Mucosa of stomach (tissue), 1 donor: ENCODE results near the gene RASAL2.
"Not testable (repeated sequence)": the region's sequence is repeated elsewhere in the genome, so short reads cannot be mapped to it uniquely, and the experiment has no call there.

ENCODE experiments used
- H3K27me3 ChIP-seq: one replicate; pipeline ENCODE4 v1.7.0; 2013; ENCODE audit warnings: mild to moderate bottlenecking, low read length; ENCODE audit not compliant: control insufficient read depth, insufficient read depth
- H3K36me3 ChIP-seq: one replicate; pipeline ENCODE4 v1.7.0; 2013; ENCODE audit warnings: low read length; ENCODE audit not compliant: control insufficient read depth, insufficient read depth
- H3K4me1 ChIP-seq: one replicate; pipeline ENCODE4 v1.7.0; 2013; ENCODE audit warnings: mild to moderate bottlenecking, low read length; ENCODE audit not compliant: control insufficient read depth, insufficient read depth
- H3K4me3 ChIP-seq: one replicate; pipeline ENCODE4 v1.7.0; 2013; ENCODE audit warnings: low read length
- H3K9ac ChIP-seq: one replicate; pipeline ENCODE4 v1.7.0; 2013; ENCODE audit warnings: mild to moderate bottlenecking, low read length, moderate library complexity
- H3K9me3 ChIP-seq: one replicate; pipeline ENCODE4 v1.7.0; 2013; ENCODE audit warnings: mild to moderate bottlenecking, low read length, moderate library complexity; ENCODE audit not compliant: control insufficient read depth
- donor health status: Pancreatic carcinoma.

RASAL2 gene

DNA sequence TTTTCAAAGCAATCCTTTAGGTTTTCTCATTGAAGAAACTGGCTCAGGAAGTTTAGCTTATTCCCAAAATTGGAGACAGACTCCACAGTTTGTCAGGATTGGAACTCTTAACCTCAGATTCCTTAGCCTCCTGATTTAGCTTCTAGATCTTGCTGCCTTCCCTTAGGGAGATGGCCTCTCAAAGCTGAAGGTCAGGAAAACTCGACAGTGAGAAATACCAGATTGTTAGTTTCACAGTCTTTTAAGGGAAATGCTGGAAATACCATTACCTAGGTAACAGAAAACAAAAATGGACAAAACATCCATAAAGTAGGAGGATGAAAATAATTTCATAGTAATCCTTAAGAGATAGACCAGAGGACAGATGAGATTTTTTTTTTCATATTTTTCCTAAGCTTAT is 7.8 kb downstream of the RASAL2 start:
- Histone ChIP-seq H3K9ac (no peak overlapping the region), H3K36me3 (no peaks in the 10 kb centered on the region), H3K9me3 (no peaks in the 10 kb centered on the region), H3K4me1 (no peaks in the 10 kb centered on the region), H3K4me3 (no peak overlapping the region), H3K27me3 (no peaks in the 10 kb centered on the region)

DNA sequence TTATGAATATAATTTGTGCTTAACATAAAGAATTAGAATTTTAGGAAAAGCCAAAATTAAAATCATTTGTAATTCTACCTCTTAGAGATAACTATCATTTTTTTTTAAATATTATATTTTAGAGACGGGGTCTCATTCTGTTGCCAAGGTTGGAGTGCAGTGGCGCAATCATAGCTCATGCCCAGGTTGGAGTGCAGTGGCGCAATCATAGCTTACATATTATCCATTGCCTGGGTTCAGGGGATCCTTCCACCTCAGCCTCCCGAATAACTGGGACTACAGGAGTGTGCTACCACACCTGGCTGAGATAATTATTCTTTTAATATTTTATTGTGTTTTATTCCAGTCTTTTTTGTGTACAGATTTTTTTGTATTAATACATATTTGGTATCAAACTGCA is 8.3 kb downstream of the RASAL2 start:
- H3K4me3 ChIP-seq = no peak overlapping the region
- H3K9me3 ChIP-seq = no peaks in the 10 kb centered on the region
- H3K4me1 ChIP-seq = no peaks in the 10 kb centered on the region
- no peaks in the 10 kb centered on the region for H3K27me3 ChIP-seq
- H3K9ac ChIP-seq = no peak overlapping the region
- H3K36me3 ChIP-seq = no peaks in the 10 kb centered on the region

DNA sequence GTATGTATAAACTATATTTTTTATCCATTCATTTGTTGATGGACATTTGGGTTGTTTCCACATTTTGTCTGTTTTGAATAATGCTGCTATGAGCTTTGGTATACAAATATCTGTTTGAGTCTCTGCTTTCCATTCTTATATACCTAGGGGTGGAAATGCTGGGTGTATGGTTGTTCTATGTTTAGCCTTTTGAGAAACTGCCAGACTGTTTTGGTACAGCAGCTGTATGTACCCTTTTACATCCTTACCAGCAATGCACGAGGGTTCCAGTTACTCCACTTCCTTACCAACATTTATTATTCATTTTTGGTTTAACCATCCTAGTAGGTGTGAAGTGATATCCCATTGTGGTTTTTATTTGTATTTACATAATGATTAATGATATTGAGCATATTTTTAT is 13.9 kb downstream of the RASAL2 start:
- no peaks in the 10 kb centered on the region for H3K36me3 ChIP-seq
- H3K9ac ChIP-seq = no peak overlapping the region
- H3K27me3 ChIP-seq = no peaks in the 10 kb centered on the region
- H3K4me3 ChIP-seq = no peak overlapping the region
- no peaks in the 10 kb centered on the region for H3K4me1 ChIP-seq
- no peaks in the 10 kb centered on the region for H3K9me3 ChIP-seq

DNA sequence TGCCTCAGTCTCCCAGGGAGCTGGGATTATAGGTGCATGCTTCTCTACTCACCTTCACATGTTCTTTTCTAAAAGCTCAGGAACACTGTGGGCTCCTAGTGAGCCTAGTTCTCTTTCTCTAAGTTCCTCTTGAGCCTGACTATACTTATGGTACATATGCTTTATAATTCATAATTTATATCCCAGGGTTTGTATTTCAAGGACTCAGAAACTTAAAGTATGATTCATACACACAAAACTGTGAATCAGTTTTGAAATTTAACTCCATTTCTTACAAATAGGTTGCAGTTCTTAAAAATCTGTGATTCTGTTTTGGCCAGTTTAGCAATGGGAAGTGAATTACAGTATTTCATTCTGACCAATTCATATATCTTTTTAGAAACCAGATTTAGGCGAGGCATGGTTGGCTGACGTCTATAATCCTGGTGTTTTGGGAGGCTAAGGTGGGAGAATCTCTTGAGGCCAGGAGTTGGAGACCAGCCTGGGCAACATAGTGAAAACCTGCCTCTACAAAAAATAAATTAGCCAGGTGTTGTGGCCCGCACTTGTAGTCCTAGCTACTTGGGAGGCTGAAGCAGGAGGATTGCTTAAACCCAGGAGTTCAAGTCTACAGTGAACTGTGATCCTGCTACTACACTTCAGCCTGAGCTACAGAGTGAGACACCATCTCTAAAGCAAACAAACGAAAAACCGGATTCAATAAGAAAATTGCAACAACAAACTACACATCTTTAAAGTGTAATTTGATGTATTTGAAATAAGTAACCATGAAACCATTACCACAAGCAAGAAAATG is 15.6 kb downstream of the RASAL2 start:
- no peak overlapping the region for H3K4me3 ChIP-seq
- H3K9ac ChIP-seq = no peak overlapping the region
- H3K36me3 ChIP-seq = no peaks in the 10 kb centered on the region
- H3K9me3 ChIP-seq = no peaks in the 10 kb centered on the region
- no peaks in the 10 kb centered on the region for H3K27me3 ChIP-seq
- H3K4me1 ChIP-seq = no peaks in the 10 kb centered on the region

DNA sequence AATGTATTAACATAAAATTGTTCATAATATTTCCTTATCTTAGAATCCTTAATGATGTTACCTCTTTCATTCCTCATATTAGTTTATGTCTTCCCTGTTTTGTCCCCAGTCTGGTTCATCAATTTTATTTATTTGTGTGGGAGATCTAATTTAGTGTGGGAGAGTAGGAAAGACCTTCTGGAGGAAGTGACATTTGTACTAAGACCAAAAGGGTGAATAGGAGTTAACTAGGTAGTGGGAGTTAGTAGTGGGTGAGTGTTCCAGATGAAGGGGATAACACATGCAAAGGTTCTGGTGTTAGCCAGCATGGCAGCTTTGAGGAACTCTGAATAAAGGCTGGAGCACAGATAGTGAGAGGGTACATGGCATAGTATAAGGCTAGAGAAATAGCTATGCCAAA is 21.4 kb downstream of the RASAL2 start:
- no peaks in the 10 kb centered on the region for H3K9me3 ChIP-seq
- H3K4me1 ChIP-seq = no peaks in the 10 kb centered on the region
- H3K4me3 ChIP-seq = no peak overlapping the region
- H3K9ac ChIP-seq = no peak overlapping the region
- H3K36me3 ChIP-seq = no peaks in the 10 kb centered on the region
- no peaks in the 10 kb centered on the region for H3K27me3 ChIP-seq

DNA sequence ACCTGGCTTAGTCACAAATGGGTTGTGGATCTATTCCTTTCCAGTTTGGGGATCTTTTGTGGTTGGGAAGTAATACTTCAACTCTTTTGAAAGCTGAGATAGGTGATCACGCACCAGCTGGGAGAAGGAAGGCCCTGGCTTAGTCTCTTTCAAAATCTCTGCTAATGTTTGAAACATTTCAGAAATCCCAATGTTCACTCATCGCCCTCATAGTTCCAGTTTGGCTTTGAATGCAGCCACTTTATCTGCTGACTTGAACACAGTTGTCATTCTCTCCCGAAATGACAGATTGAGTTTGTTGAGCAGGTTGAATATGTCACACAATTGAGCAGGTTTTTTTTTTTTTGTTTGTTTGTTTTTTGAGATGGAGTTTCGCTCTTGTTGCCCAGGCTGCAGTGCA is 24.6 kb downstream of the RASAL2 start:
- Histone ChIP-seq H3K27me3 (no peaks in the 10 kb centered on the region), H3K36me3 (no peaks in the 10 kb centered on the region), H3K9ac (no peak overlapping the region), H3K4me3 (no peak overlapping the region), H3K4me1 (no peaks in the 10 kb centered on the region), H3K9me3 (no peaks in the 10 kb centered on the region)

DNA sequence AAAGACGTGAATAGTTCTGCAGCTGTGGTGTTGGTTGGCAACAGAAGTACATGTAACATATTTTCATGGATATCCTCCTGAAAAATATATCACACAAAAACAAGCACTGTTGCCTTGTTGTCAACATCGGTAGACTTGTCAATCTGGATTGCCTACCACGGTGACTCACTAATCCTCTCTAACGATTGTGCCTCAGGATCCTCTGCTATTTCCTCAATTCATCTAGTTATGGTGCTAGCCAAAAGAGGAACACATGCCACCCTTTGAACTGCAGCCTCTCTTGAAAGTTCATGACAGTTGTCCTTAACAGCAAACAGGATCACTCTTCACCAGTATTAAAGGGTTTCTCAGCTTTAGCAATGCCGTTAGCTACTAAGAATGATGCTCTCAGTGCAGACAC is 25.7 kb downstream of the RASAL2 start:
- no peak overlapping the region for H3K9ac ChIP-seq
- no peaks in the 10 kb centered on the region for H3K4me1 ChIP-seq
- no peaks in the 10 kb centered on the region for H3K9me3 ChIP-seq
- no peaks in the 10 kb centered on the region for H3K36me3 ChIP-seq
- no peak overlapping the region for H3K4me3 ChIP-seq
- no peaks in the 10 kb centered on the region for H3K27me3 ChIP-seq

DNA sequence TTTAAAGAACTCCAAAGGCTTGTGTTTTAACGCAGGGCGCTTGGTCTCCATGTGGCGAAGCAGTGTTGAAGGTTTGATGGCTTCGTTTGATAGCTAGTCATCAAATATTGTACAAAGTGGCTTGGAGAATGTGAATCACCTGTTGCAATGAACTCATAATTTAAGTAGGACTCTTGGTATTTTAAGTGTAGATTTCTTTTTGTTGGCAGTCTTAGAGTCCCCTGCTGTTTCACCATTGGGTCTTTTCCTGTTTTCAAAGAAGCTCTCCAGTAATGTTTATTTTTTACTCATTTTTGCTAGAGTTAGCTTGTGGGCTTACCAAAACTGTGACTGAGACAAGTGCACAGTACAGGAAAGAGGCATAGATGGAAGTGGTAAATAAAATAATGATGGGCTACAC is 26.2 kb downstream of the RASAL2 start:
- no peak overlapping the region for H3K9ac ChIP-seq
- no peaks in the 10 kb centered on the region for H3K27me3 ChIP-seq
- H3K36me3 ChIP-seq = no peaks in the 10 kb centered on the region
- H3K4me1 ChIP-seq = no peaks in the 10 kb centered on the region
- no peak overlapping the region for H3K4me3 ChIP-seq
- H3K9me3 ChIP-seq = no peaks in the 10 kb centered on the region

DNA sequence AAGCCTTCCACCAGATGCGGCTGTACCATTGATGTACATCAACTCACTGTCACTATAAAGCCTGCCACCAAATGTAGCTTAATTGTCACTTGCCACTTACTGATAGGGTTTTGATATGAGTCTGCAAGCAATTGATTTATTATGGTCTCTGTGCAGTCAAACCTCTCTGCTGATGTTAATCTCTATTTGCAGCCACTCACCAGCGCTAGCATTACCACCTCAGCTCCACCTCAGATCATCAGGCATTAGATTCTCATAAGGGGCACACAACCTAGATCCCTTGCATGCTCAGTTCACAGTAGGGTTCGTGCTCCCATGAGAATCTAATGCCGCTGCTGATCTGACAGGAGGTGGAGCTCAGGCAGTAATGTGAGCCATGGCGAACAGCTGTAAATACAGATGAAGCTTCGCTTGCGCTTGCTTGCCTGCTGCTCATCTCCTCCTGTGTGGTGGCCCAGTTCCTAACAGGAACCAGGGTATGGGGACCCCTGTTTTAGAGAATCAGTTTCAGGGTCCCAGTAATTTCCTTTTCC is 26.7 kb downstream of the RASAL2 start:
- not testable (repeated sequence) for H3K9ac ChIP-seq, H3K4me1 ChIP-seq

DNA sequence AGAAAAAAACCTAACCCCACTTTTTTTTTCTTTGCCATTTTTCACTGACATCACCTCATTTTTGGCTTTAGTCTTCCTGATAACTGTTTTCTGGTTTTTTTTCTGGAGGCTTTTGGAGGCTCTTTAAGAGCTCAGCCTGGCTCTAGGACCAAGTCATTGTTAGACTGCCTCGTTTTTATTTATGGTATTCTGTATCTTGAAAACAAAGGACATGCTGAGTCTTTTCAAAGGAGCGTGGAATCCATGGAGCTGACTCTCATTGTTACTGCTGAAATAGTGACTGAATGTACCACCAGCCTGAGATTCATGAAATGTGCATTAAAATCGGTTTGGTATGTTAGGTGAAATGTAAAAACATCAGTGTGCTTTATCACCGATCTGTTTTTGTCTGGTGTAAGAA is 28.0 kb downstream of the RASAL2 start:
- no peaks in the 10 kb centered on the region for H3K9me3 ChIP-seq
- H3K27me3 ChIP-seq = no peaks in the 10 kb centered on the region
- no peaks in the 10 kb centered on the region for H3K36me3 ChIP-seq
- H3K4me3 ChIP-seq = no peak overlapping the region
- H3K4me1 ChIP-seq = no peaks in the 10 kb centered on the region
- H3K9ac ChIP-seq = no peak overlapping the region

More for the DNA sequence above, 26.7 kb downstream of the RASAL2 start:
- H3K4me3 ChIP-seq, H3K27me3 ChIP-seq, H3K9me3 ChIP-seq, H3K36me3 ChIP-seq: not testable (repeated sequence)

DNA sequence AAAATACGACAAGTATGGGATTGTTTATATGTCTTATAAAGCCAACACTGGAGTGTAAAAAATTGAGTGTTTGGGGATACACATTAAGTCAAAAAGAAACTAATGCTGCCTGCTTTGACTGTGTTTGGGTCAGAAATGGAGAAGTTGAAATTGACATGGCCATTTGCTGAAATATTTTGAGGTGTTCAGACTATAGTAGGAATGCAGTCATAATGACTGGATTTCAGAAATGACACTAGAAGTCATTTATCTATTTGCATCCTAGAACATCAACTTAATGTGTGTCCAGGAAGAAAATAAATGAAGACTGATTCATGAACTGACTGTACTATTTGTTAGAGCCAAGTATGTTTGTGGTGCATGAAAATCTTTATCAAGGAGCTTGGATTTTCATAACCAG is 28.4 kb downstream of the RASAL2 start:
- H3K9me3 ChIP-seq = no peaks in the 10 kb centered on the region
- no peak overlapping the region for H3K4me3 ChIP-seq
- H3K9ac ChIP-seq = no peak overlapping the region
- H3K27me3 ChIP-seq = no peaks in the 10 kb centered on the region
- no peaks in the 10 kb centered on the region for H3K4me1 ChIP-seq
- H3K36me3 ChIP-seq = no peaks in the 10 kb centered on the region

DNA sequence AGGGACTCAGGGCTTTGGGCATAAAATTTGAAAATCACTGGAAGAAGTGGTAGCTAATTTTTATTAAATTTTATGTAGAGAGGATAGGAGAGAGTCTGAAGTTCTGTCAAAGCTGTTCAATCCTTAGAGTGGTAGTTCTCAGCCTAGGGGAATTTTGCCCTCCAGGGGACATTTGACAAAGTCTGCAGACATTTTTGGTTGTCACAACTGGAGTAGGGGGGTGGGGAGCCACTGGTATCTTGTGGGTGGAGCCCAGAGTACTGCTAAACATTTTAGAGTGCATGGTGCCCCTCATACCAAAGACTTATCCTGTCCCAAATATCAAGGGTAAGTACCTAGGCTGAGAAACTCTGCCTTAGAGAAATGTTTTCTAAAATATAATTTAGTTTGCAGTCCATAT is 30.2 kb downstream of the RASAL2 start:
- Histone ChIP-seq H3K4me3 (no peak overlapping the region), H3K4me1 (no peaks in the 10 kb centered on the region), H3K9ac (no peak overlapping the region), H3K9me3 (no peaks in the 10 kb centered on the region), H3K36me3 (no peaks in the 10 kb centered on the region), H3K27me3 (no peaks in the 10 kb centered on the region)

DNA sequence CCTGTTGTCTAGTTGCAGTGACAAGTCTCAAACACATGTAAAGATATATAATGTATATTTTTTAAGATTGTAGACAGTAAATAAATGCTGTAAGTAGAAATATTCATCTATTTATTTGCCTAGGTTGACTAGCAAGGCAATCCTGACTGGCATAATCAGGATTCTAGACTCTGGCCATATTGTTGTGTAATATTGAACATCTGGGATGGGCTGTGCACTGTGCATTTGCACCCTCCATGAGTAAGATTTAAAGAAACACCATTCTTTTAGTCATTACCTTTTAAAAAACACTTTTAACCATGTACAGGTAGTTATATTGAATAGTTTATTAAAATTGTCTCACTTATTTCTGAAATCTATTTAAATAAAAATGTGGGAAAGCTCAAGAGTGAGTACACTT is 32.4 kb downstream of the RASAL2 start:
- no peaks in the 10 kb centered on the region for H3K36me3 ChIP-seq
- no peak overlapping the region for H3K9ac ChIP-seq
- H3K4me3 ChIP-seq = no peak overlapping the region
- H3K9me3 ChIP-seq = no peaks in the 10 kb centered on the region
- no peaks in the 10 kb centered on the region for H3K27me3 ChIP-seq
- H3K4me1 ChIP-seq = no peaks in the 10 kb centered on the region
